C4-2B (cell line): Measurements from ENCODE around the gene TMEM17.

Experiments
- H3K27ac ChIP-seq: fragments of 450-650 bp; 2 replicates; pipeline ENCODE4 v1.5.1; 2017
- CTCF ChIP-seq: fragments of 450-650 bp; conservative IDR thresholded peaks from 2 replicates; pipeline ENCODE4 v1.5.1; 2017; ENCODE audit warnings: mild to moderate bottlenecking
- ZFX ChIP-seq: fragments of 450-650 bp; IDR thresholded peaks from 2 replicates; pipeline ENCODE4 v1.6.1; 2017

Gene TMEM17

DNA sequence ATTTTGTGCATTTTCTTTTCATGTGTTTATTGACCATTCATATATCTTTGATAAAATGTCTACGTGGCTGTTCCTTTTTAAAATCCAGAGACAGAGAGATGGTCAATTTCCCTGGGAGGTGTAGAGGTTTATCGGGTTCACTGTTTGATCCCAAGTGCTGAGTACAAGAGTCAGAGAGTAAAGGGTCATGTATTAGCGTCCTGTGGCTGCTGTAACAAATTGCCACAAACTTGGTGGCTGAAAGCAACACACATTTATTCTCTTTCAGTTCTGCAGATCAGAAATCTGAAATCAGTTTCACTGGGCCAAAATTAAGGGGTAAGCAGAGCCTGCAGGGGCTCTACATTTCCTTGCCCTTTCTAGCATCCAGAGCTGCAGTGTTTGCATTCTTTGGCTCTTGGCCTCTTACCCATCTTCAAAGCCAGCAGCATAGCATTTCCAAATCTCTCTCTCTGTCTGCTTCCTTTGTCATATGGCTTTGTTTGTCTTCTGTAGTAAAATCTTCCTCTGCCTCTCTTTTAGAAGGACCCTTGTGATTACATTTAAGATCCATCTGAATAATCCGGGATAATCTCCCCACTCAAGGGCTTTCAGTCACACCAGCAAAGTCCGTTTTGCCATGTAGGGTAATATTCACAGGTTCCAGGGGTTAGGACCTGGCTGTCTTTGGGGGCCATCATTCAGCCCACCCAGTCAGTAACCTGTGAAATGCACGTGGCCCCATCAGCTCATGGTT lies 49.9 kb downstream of the TMEM17 start:
- H3K27ac ChIP-seq: no peak overlapping the region
- TF ChIP-seq ZFX: no peak
- TF ChIP-seq CTCF: no peak

GRCh38 chr2:62453955-62454354 lies 52.0 kb downstream of the TMEM17 start:
- TF ChIP-seq CTCF (no peak), ZFX (no peak)
- H3K27ac ChIP-seq: no peak overlapping the region

DNA sequence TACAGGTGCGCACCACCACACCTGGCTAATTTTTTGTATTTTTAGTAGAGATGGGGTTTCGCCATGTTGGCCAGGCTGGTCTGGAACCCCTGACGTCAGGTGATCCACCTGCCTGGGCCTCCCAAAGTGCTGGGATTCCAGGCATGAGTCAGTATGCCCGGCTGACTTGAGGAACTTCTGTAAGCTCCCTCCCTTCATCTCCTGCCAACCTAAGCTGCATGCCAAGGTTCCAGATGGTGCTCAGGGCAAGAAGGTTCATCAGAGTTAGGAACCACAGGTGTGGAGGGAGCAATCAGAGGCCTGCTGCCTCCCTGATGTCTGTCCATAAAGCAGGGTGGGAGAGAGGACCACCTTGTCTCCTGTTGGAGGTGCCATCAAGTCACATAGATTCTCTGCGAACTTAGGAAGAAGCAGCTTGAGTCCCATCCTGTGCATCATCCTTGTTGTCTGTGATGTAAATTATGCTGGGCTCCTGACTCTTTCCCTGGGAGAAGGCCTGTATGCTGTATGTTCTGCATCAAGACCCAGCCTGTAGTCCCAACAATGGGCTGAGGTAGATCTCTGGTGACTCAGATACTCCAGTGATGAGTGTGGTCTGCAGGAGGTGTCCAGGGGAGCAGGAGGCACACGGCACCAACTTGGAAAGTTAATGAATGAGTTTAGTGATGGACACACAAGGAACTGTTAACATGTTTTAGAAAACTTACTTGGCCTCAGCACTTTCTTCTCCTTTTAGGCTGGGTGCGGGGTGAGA lies 53.1 kb downstream of the TMEM17 start:
- H3K27ac ChIP-seq: no peak overlapping the region
- TF ChIP-seq CTCF (no peak), ZFX (no peak)

DNA sequence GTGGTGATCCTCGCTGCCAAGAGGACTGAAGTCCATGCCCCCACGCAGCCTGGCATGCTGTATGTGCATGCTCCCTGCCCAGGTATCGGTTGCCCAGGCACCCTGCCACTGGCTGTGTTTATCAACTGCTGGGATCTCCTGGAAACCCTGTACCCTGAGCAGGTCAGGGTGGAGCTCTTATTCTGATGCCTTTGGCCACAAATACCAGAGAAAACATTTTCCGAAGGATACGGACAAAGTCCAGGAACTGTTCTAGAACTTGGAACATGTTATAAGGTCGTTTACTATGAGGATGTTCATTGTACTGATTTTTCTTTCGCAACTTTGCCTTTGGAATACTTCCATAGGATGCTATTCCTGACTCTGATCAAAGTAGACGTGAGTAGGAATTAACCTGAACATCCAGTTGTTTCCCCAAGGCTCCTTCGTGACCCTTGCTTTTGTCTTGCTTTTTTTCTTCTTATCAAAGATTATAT lies 55.2 kb downstream of the TMEM17 start:
- H3K27ac ChIP-seq: 0 out of 2 replicates have a peak overlapping the region, but pooled peaks have one; percentile 12
- TF ChIP-seq ZFX: no peak
- no peak for TF ChIP-seq CTCF
